AG09309 (cell line): ENCODE data around the gene AGAP9.

Experiments used
- DNase-seq: peaks from one replicate; pipeline ENCODE4 v3.0.0-alpha.2; 2010; ENCODE audit warnings: low read depth
- H3K4me3 ChIP-seq: 2 replicates; pipeline ENCODE4 v1.5.1; 2011; ENCODE audit warnings: mild to moderate bottlenecking, low read depth, low read length, moderate library complexity; ENCODE audit not compliant: control insufficient read depth
- TF ChIP-seq, protein P1 (sequence below): IDR thresholded peaks from 2 replicates; pipeline ENCODE4 v1.5.1; 2011; ENCODE audit warnings: mild to moderate bottlenecking, low read depth, low read length, inconsistent platforms; ENCODE audit not compliant: insufficient read depth, control insufficient read depth; ENCODE audit errors: missing control alignments

Gene AGAP9

GRCh38 chr10:47453141-47454007 is 70.1 kb downstream of the AGAP9 start:
- no peak for DNase-seq
- H3K4me3 ChIP-seq = no peak overlapping the region
- TF ChIP-seq, protein P1, sequence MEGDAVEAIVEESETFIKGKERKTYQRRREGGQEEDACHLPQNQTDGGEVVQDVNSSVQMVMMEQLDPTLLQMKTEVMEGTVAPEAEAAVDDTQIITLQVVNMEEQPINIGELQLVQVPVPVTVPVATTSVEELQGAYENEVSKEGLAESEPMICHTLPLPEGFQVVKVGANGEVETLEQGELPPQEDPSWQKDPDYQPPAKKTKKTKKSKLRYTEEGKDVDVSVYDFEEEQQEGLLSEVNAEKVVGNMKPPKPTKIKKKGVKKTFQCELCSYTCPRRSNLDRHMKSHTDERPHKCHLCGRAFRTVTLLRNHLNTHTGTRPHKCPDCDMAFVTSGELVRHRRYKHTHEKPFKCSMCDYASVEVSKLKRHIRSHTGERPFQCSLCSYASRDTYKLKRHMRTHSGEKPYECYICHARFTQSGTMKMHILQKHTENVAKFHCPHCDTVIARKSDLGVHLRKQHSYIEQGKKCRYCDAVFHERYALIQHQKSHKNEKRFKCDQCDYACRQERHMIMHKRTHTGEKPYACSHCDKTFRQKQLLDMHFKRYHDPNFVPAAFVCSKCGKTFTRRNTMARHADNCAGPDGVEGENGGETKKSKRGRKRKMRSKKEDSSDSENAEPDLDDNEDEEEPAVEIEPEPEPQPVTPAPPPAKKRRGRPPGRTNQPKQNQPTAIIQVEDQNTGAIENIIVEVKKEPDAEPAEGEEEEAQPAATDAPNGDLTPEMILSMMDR = no peak

DNA sequence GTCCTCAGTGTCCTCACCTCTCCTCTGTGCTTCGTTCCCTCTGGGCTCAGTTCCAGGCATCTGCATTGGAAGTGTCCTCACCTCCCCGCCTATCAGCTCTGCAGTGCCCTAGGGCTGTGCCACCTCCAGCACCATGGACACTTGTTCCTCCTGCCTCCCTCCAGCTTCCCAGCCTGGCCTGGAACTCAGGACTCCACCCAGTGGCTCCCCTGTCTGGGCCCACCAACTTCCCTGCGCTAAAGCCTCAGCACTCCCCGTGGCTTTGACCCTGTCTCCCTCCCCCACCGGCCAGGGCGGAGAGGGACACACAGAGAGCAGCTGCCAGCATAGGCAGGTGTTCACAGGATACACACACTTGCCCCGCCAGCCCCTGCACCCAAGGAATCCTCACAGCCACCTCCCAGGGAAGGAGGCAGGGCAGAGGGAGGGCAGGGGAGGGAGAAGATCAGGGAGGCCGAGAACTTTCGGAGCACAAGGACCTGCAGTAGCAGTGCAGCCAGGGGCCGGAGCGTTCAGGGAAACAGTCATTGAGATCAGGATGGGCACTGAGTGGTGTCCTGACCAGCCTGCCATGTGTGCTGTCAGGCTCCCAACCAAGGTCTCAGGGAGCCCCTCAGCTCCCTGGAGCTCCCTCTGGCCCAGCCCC is 70.8 kb downstream of the AGAP9 start:
- no peak overlapping the region for H3K4me3 ChIP-seq
- no peak for DNase-seq
- TF ChIP-seq, protein P1 = no peak

DNA sequence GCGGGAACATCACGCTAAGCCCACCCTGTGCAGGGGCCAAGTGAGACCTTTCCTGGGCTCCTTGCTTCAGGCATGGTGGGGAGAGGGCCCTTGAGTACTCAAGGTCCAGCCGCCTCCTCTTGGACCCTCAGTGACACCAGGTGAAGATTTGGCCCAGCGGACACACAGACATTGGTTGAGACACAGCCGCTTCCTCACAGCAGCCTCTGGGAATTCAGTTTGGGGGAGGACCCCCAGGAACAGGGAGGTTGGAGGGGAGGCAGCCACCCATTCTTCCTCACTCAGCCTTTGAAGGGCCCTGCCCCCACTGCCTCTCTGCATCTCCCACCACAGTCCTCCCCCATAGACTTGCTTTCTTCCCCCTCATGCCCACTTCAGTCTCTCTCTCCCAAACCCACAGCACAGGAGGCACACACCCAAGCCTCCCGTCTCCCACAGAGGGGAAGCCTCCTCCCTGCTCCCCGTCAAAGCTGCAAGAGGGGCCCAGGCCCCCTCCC is 71.4 kb downstream of the AGAP9 start:
- H3K4me3 ChIP-seq = no peak overlapping the region
- TF ChIP-seq, protein P1 = no peak
- DNase-seq = no peak
